HG03103 (cell line): ENCODE results near the gene RAD51D.
"Not testable (repeated sequence)": the region's sequence is repeated elsewhere in the genome, so short reads cannot be mapped to it uniquely, and the experiment has no call there.

Experiments
- ATAC-seq: cut with Tn5 transposase; IDR thresholded peaks from one replicate; pipeline ENCODE4 v1.9.1; 2021; ENCODE audit warnings: low read depth; ENCODE audit not compliant: unreplicated experiment

RAD51D gene

GRCh38 chr17:35073183-35073790, 46.4 kb downstream of the RAD51D start:
- ATAC-seq: no peak

DNA sequence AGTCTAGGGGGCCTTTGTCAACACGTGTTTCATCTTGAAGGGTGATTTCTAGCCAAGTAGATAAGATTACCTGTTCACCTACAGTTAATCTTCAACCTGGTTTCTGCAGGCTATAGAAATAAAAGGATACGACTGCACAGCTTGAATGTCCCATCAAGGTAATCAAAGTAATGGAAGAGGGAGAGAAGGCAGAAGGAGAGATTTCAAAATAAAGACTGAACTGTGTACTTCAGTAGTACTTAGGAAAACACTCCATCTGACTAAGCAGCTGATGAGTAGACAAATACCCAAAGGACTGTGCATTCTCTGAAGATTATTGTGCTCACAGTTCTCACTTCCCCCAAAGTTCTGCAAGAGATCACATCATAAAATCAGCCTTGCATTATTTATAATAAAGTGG, 50.3 kb downstream of the RAD51D start:
- ATAC-seq: no peak

- no peak for ATAC-seq
Measured at GRCh38 chr17:35068249-35068648, 51.4 kb downstream of the RAD51D start.

DNA sequence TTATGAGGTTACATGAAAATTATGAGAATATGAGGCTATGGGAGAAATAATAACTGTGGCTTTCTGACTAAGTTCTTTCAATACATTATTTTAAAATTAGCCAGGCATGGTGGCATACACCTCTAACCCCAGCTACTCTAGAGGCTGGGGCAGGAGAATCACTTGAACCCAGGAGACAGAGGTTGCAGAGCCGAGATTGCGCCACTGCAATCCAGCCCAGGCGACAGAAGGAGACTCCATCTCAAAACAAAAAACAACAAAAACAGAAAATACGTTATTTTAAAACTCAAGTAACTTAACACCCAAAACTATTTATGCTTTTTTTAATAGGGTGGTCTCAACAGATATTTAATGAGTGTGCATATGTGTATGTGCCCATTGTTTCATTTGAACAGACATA, 53.8 kb downstream of the RAD51D start:
- no peak for ATAC-seq

DNA sequence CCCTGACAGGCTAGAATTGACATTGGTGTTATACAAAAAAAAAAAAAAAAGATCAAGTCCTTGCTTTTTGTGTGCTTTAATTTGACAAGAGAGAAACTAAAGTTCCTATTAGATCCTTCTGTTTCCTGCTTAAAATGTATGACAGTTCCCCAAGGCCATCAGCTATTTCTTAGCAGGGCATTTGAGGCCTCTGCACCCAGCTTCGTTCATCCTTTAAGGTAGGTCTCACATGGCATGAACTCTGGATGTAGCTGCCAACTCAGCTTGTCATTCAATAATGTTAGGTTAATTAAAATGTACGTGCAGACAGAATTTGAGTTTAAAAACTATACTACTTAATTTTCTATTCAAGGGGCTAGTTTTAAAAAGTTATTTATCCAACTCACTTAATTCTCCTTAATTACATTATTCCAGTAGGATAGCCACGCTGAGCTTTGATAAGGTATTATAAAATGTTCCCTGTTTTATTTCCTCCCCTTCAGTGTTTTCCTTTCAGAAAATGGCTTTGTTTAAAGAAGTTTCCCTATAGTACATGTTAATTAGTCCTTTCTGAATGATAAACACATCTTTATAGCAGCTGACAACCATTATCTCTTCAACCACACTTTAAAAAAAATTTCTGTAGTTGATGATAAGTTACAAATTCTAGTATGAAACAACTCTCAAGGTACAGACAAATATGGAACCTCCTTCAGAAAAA, 55.0 kb downstream of the RAD51D start:
- ATAC-seq: no peak

- ATAC-seq: peak; percentile 79
Measured at GRCh38 chr17:35063514-35064223, 56.0 kb downstream of the RAD51D start, which contains the start of gene RFFL. Gene RFFL, minus strand, starts transcription at chr17:35063707. Its CDS starts 37,154 bp downstream, at chr17:35026553.

- no peak for ATAC-seq
Measured at GRCh38 chr17:35062308-35062707, 57.4 kb downstream of the RAD51D start.

- ATAC-seq: no peak
Measured at GRCh38 chr17:35057332-35057915, 62.2 kb downstream of the RAD51D start.

GRCh38 chr17:35056013-35056412, 63.6 kb downstream of the RAD51D start:
- no peak for ATAC-seq

DNA sequence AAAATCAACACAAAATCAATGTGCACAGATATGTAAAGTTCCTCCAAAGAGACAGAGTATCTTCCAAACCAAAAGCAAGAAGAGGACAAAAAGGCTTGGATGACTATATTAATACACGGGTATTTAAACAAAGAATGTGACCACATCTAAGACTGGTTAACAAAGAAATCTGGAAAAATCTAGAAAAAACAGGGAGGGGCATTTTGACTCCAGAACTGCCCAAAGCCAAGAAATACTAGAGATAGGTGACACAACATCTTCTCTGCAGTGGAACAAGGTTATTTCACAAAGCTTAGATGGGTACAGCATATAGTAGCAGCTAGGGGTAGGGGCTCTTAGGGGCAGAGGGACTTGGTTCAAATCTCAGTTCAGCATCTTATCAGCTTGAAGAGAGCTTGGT, 66.5 kb downstream of the RAD51D start:
- ATAC-seq: no peak

DNA sequence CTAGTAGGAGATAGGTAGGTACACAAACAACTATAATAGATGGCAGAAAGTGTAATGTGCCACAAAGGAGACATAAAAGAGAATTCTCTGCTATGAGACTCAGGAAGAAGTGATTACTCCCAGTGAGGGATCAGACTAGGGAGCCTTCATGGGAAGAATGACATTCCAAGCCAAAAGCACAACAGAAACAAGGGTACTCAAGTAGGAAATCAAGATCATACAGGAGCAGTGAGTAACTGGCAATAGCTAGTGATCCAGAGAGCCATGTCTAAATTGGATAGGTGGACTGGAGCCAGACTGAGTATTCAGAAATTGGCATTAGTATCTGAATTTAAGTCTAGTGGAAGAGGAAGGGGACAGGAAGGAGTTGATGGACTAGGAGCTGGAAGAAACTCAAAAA, 66.9 kb downstream of the RAD51D start:
- ATAC-seq: no peak

DNA sequence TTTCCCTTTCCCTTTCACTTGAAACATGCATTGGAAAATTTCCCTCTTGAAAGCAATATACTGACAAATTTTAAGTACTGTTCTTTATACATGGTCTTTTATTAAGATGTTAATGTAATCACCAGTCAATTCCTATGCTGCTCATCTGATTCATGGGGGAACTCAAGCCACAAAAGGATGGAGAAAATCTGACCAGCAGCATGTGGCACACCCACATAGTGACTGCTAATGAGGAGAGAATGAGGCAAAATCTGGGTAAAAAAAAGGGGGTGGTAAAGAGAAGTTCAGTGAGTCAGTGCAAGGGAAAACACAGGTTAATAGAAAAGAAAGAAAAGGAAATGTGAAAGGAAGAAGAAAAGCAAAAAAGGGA, 67.4 kb downstream of the RAD51D start:
- ATAC-seq: no peak

DNA sequence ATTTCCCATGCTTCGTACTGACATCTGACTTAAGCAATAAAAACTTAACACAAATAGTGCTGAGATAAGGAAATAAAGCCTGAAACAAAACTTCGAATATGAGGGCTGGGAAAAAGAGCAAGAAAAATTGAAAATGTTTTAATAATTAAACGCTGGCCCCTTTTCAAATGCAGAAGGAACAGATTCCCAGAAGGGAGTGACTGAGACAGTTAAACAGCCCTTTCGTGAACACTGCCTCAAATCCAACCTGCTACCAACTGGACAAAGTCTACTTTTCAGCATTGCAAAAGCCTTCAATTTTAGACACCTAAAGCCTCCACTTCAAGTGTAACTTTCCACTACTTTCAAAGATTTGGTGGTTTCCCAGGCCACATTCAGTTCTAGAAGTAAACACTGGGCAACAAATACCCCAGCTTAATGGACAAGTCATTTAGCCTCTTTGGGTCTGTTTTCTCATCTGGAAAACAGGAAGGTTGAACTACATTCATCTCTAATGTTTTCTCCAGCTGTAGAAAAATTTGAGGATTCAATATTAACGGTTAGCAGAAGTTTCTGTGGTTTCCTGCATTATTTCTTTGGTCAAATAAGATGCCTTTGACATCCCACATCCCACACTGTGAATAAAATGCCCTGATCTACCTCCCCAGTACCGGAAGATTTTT, 68.0 kb downstream of the RAD51D start:
- ATAC-seq: no peak

DNA sequence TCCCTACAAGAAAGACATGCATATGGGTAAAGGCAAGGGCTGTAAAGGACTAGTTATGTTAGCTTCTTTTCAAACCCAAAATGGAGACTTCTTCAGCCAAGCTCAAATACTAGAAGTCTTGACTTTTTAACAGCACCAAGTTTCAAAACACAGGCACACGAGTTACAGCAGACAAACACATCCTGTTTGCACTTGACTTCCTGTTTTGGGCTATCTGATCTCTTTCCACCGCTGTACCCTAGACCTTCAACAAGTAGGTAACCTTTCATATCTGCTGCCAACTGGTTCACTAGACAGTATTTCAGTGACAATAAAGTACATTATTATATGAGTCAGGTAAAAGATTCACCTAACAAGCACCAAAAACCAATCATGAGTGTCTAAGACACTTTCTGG, 68.5 kb downstream of the RAD51D start:
- no peak for ATAC-seq

- ATAC-seq: no peak
Measured at GRCh38 chr17:35050170-35050569, 69.5 kb downstream of the RAD51D start.

DNA sequence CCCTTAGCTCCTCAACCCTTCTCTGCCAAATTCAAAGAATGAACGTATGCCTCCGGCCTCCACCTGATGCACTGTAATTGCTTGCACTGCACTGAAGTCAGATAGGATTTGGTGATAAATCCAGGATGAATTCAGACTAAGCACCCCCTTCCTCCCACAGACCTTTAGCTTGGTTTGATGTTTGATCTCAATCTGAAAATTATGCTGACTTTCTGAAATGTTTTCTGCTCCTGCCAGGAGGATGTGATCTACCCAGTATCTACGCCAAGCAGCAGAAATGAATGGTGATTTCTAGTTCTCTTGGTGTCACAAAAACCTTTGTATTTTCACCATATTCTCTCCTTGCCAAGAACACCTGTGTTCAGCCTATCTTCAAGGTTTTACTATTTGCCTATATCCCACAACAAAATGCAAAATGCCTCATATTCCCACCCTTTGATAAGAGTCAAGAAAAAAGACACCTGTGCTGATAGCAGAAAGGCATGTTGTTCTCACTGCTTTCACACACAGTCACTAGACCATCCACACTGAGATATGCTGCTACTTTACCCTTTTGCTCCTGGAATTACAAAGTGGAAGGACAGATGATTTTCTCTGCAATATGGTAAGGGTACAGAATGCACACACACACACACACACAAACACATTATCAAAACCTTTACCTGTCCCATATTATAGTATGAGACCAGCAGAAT, 70.8 kb downstream of the RAD51D start:
- ATAC-seq: no peak

DNA sequence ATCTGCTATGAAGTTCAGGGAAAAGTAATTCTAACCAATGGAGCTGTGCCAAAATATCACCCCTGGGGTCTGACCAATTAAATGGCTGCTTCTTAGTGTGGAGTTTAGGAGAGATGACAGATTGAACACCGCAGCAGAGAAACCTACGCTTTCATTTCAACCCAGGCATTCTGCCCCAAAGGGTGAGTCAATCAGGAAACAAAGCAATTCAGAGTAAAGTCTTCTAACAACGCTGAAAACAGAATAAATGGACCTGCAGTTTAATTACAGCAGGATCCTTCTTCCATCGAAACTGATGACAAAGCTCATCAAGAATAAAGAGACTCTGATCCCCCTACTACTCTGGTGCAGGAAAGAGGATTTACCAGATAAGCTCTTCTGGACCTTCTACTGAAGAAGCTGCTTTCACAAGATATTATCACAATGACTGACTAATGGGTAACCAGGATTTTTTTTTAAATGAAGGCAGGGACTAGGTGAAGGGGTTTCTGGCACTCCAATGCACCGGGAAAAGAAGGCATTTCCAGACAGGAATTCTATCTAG, 72.8 kb downstream of the RAD51D start:
- ATAC-seq: peak; percentile 49

DNA sequence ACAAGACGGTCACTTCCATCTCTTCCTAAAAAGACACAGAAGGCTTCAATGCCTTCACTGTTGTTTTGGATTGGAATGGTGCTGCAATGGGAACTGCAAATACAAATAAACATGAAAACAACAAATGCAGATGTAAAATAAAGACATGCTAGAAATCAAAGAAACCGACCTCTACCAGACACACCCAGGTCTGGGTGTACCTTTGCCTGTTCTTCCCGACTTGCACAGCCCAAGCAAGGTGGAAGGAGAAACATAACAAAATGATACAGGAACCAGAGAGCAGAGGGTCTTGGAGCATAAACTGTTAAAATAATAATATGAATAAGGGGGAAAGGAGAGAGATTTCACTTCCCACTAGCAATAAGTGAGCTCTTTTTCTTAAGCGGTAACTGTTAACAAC, 73.4 kb downstream of the RAD51D start:
- no peak for ATAC-seq

DNA sequence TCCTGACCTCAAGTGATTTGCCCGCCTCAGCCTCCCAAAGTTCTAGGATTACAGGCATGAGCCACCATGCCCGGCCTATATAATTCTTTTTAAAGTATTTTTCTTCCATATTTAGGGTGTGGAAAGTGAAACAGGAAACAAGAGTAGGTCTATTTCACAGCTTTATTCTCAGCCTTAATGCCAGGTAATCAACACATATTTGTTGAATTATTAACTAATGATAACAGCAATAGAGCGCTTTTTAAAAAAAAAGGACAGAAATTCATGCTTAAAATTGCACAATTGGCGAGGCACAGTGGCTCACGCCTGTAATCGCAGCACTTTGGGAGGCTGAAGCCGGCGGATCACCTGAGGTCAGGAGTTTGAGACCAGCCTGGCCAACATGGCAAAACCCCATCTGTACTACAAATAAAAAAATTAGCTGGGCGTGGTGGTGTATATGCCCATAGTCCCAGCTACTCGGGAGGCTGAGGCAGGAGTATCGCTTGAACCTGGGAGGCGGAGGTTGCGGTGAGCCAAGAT, 74.1 kb downstream of the RAD51D start:
- ATAC-seq: not testable (repeated sequence)

- ATAC-seq: no peak
Measured at GRCh38 chr17:35044181-35044580, 75.5 kb downstream of the RAD51D start.
